ENCODE measurements around the gene PPP4R3B.

PPP4R3B gene

DNA sequence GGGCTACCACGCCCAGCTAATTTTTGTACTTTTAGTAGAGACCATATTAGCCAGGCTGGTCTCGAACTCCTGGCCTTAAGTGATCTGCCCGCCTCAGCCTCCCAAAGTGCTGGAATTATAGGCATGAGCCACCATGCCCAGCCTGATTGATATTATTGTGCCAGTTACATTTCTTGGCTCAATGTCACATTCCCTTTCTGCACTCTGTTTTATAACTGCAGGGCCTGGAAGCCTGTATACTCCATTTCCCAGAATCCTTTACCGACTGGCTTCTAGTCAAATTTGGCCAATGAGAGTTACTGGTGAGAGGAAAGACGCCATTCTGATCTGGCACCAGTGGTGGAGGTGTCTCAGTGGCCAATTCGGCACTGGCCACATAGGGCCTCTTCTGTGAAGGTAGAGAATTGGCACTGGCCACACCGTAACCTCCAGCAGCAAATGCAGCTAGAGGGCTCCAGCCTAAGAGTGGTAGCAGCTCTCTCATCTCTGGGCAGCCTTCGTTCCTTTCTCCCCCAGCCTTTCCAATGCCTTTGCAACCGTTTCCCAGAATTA is 114.8 kb downstream of the PPP4R3B start:
- DNase-seq, result no peak

DNA sequence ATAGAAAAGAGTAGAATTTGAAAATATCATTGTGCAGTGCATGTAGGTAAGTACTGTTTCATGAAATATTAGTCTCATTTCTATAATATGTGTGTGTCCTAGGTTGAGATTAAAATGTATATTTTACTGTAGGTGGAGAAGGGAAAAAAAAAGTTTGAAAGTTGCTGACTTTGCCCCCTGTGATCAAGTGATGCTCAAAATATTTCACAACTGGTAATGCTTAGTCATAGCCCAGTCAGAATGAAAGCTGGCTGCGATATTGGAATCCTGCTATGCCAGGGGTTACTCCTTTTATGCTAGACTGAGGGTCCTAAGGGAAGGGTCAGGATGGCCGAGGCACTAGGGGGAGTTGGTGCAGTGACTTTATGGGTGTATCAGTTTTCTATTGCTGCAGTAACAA is 117.4 kb downstream of the PPP4R3B start:
- peak; percentile 36 for DNase-seq

DNA sequence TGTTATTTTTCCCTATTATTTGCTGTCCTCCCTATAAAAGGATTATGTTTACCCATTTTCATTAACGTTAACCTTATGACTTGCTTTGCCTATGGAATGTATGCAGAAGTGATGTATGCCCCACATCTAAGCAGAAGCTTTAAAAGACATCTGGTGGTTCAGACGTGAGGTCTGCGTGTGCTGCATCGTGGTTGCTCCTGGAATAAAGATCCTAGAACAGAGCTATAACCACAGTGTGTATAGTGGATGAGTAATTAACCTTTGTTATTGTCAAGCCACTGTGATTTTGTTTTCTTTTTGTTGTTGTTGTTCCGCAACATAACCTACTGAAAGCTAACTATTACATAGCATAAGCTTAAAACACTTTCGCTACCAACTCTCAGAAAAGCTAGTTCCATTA is 118.8 kb downstream of the PPP4R3B start:
- no peak for DNase-seq
